Mesenchymal stem cell (in vitro differentiated cells and primary cell): ENCODE results near the gene KAT7.

ENCODE experiments used
- DNase-seq: peaks from one replicate; pipeline ENCODE4 v3.0.0-alpha.2; 2013
- H2AFZ ChIP-seq: one replicate; pipeline ENCODE4 v1.6.1; 2013; ENCODE audit warnings: low read depth, mild to moderate bottlenecking, control low read depth, inconsistent platforms, low read length, moderate library complexity
- H2AK5ac ChIP-seq: 2 replicates; pipeline ENCODE4 v1.6.1; 2013; ENCODE audit warnings: low read length, moderate library complexity, mild to moderate bottlenecking, inconsistent platforms; ENCODE audit not compliant: severe bottlenecking
- H2BK120ac ChIP-seq: one replicate; pipeline ENCODE4 v1.6.1; 2013; ENCODE audit warnings: low read depth, mild to moderate bottlenecking, inconsistent platforms, low read length, moderate library complexity
- H2BK12ac ChIP-seq, 2 experiments: one replicate each; pipeline ENCODE4 v1.6.1; 2013; ENCODE audit warnings: inconsistent platforms in 2 of 2, low read length in 2 of 2, mild to moderate bottlenecking in 2 of 2, moderate library complexity in 2 of 2, control low read depth in 1 of 2
- H2BK15ac ChIP-seq: one replicate; pipeline ENCODE4 v1.6.1; 2013; ENCODE audit warnings: mild to moderate bottlenecking, low read depth, inconsistent platforms; ENCODE audit not compliant: poor library complexity, severe bottlenecking
- H2BK5ac ChIP-seq: 2 replicates; pipeline ENCODE4 v1.6.1; 2013; ENCODE audit warnings: low read depth, mild to moderate bottlenecking, low read length, control low read depth, inconsistent platforms; ENCODE audit not compliant: poor library complexity, severe bottlenecking
- H3K14ac ChIP-seq, 2 experiments: one replicate each; pipeline ENCODE4 v1.6.1; 2013; ENCODE audit warnings: inconsistent platforms in 2 of 2, low read length in 2 of 2, control low read depth in 1 of 2, mild to moderate bottlenecking in 1 of 2, moderate library complexity in 1 of 2
- H3K18ac ChIP-seq, 2 experiments: one replicate each; pipeline ENCODE4 v1.6.1; 2013; ENCODE audit warnings: inconsistent platforms in 2 of 2, low read length in 2 of 2, control low read depth in 1 of 2, low read depth in 1 of 2, mild to moderate bottlenecking in 1 of 2
- H3K23ac ChIP-seq, 2 experiments: one replicate each; pipeline ENCODE4 v1.6.1; 2013; ENCODE audit warnings: inconsistent platforms in 2 of 2, low read length in 2 of 2, mild to moderate bottlenecking in 2 of 2, moderate library complexity in 2 of 2, control low read depth in 1 of 2
- H3K27ac ChIP-seq: 2 replicates; pipeline ENCODE4 v1.5.1; 2013; ENCODE audit warnings: mild to moderate bottlenecking, moderate library complexity, low read length, control low read depth, inconsistent platforms; ENCODE audit not compliant: poor library complexity, severe bottlenecking
- H3K27me3 ChIP-seq, 2 experiments: 2 replicates each; pipeline versions ENCODE4 v1.6.1 to v1.7.0; 2013; ENCODE audit warnings: low read length in 2 of 2, mild to moderate bottlenecking in 2 of 2, moderate library complexity in 2 of 2, control low read depth in 1 of 2, inconsistent platforms in 1 of 2; ENCODE audit not compliant: control insufficient read depth in 1 of 2, insufficient read depth in 1 of 2
- H3K36me3 ChIP-seq, 2 experiments: 2 replicates each; pipeline versions ENCODE4 v1.6.1 to v1.7.0; 2013; ENCODE audit warnings: low read length in 2 of 2, control low read depth in 1 of 2, inconsistent platforms in 1 of 2, low read depth in 1 of 2, mild to moderate bottlenecking in 1 of 2; ENCODE audit not compliant: insufficient read depth in 2 of 2, control insufficient read depth in 1 of 2
- H3K4ac ChIP-seq, 2 experiments: one replicate each; pipeline ENCODE4 v1.6.1; 2013; ENCODE audit warnings: inconsistent platforms in 2 of 2, low read length in 2 of 2, mild to moderate bottlenecking in 2 of 2, moderate library complexity in 2 of 2, control low read depth in 1 of 2, low read depth in 1 of 2
- H3K4me1 ChIP-seq: 2 replicates; pipeline ENCODE4 v1.6.1; 2013; ENCODE audit warnings: low read depth, low read length, control low read depth; ENCODE audit not compliant: control insufficient read depth, insufficient read depth
- H3K4me2 ChIP-seq: 2 replicates; pipeline ENCODE4 v1.6.1; 2013; ENCODE audit warnings: low read length, mild to moderate bottlenecking, inconsistent platforms; ENCODE audit not compliant: poor library complexity, severe bottlenecking
- H3K4me3 ChIP-seq, 2 experiments: 2 replicates each; pipeline versions ENCODE4 v1.5.1 to v1.7.0; 2013; ENCODE audit warnings: low read length in 2 of 2, mild to moderate bottlenecking in 2 of 2, control low read depth in 1 of 2, low read depth in 1 of 2; ENCODE audit not compliant: insufficient read depth in 1 of 2
- H3K79me1 ChIP-seq: replicated peaks from 2 replicates; pipeline ENCODE4 v1.6.1; 2013; ENCODE audit warnings: mild to moderate bottlenecking, control low read depth, low read length, inconsistent platforms; ENCODE audit not compliant: poor library complexity, severe bottlenecking
- H3K9ac ChIP-seq: 2 replicates; pipeline ENCODE4 v1.7.0; 2013; ENCODE audit warnings: mild to moderate bottlenecking, low read length, moderate library complexity
- H3K9me3 ChIP-seq: 2 replicates; pipeline ENCODE4 v1.7.0; 2013; ENCODE audit warnings: mild to moderate bottlenecking, low read length; ENCODE audit not compliant: control insufficient read depth
- H4K8ac ChIP-seq: one replicate; pipeline ENCODE4 v1.6.1; 2013; ENCODE audit warnings: inconsistent platforms, mild to moderate bottlenecking, low read length, moderate library complexity
- H4K91ac ChIP-seq: one replicate; pipeline ENCODE4 v1.6.1; 2013; ENCODE audit warnings: mild to moderate bottlenecking, low read length, inconsistent platforms
- WGBS: methylation state at CpG from one replicate; pipeline ENCODE4 v1.1.7; 2013; ENCODE audit warnings: mixed read lengths; 5-methylcytosine and 5-hydroxymethylcytosine counted together

The KAT7 gene

GRCh38 chr17:49766918-49767530 is 21.5 kb upstream of the KAT7 start:
- Histone ChIP-seq H2AFZ (no peak overlapping the region), H3K14ac (no peak overlapping the region), H3K27me3 (peaks cover 17 to 21% of the 10 kb centered on the region in 2 experiments), H3K79me1 (peaks cover 5% of the 10 kb centered on the region), H4K8ac (no peak overlapping the region), H2BK120ac (no peak overlapping the region), H3K4ac (no peak overlapping the region), H2BK12ac (no peak overlapping the region), H4K91ac (no peak overlapping the region), H3K4me2 (no peak overlapping the region), H2AK5ac (no peak overlapping the region), H3K4me1 (peaks cover 4% of the 10 kb centered on the region), H2BK5ac (no peak overlapping the region), H3K36me3 (no peaks in the 10 kb centered on the region), H3K4me3 (no peak overlapping the region), H3K27ac (no peak overlapping the region), H2BK15ac (no peak overlapping the region), H3K23ac (no peak overlapping the region), H3K9ac (no peak overlapping the region), H3K9me3 (no peaks in the 10 kb centered on the region), H3K18ac (no peak overlapping the region)
- 50% methylated on average over 3 of the region's 3 CpGs for WGBS
- no peak for DNase-seq

- Histone ChIP-seq H2BK15ac (no peak overlapping the region), H3K4me1 (peaks cover 7% of the 10 kb centered on the region), H2AFZ (no peak overlapping the region), H2BK12ac (no peak overlapping the region), H2BK120ac (no peak overlapping the region), H3K23ac (no peak overlapping the region), H3K9ac (no peak overlapping the region), H2BK5ac (no peak overlapping the region), H4K8ac (no peak overlapping the region), H3K27ac (peak overlapping the region; percentile 39), H3K9me3 (no peaks in the 10 kb centered on the region), H3K79me1 (peaks cover 2% of the 10 kb centered on the region), H4K91ac (no peak overlapping the region), H3K18ac (no peak overlapping the region), H3K4ac (no peak overlapping the region), H3K27me3 (peaks cover 0 to 12% of the 10 kb centered on the region in 2 experiments), H3K14ac (no peak overlapping the region), H3K4me3 (no peak overlapping the region), H3K4me2 (no peak overlapping the region), H3K36me3 (no peaks in the 10 kb centered on the region), H2AK5ac (peak overlapping the region; percentile 55)
- WGBS = 77% methylated on average over 6 of the region's 8 CpGs
- DNase-seq = no peak
Observed at GRCh38 chr17:49775546-49776260, 12.8 kb upstream of the KAT7 start.

- Histone ChIP-seq H3K9me3 (no peaks in the 10 kb centered on the region), H4K8ac (no peak overlapping the region), H3K4me3 (no peak overlapping the region), H4K91ac (no peak overlapping the region), H2BK5ac (no peak overlapping the region), H2BK12ac (no peak overlapping the region), H3K79me1 (peaks cover 2% of the 10 kb centered on the region), H3K14ac (no peak overlapping the region), H3K4ac (no peak overlapping the region), H2AK5ac (no peak overlapping the region), H3K23ac (no peak overlapping the region), H3K18ac (no peak overlapping the region), H3K4me1 (peaks cover 7% of the 10 kb centered on the region), H2BK15ac (no peak overlapping the region), H3K9ac (no peak overlapping the region), H2AFZ (no peak overlapping the region), H3K27ac (no peak overlapping the region), H3K27me3 (peaks cover 0 to 11% of the 10 kb centered on the region in 2 experiments), H3K36me3 (no peaks in the 10 kb centered on the region), H3K4me2 (no peak overlapping the region), H2BK120ac (no peak overlapping the region)
- WGBS = 94% methylated on average over 7 of the region's 8 CpGs
- no peak for DNase-seq
Observed at GRCh38 chr17:49776551-49777300, 11.8 kb upstream of the KAT7 start.

- no peak overlapping the region for H3K23ac ChIP-seq
- no peak overlapping the region for H2AFZ ChIP-seq
- no peak for DNase-seq
- no peaks in the 10 kb centered on the region for H3K9me3 ChIP-seq
- no peak overlapping the region for H3K4ac ChIP-seq
- H2AK5ac ChIP-seq = no peak overlapping the region
- H3K18ac ChIP-seq = no peak overlapping the region
- no peaks in the 10 kb centered on the region for H3K36me3 ChIP-seq
- no peak overlapping the region for H3K4me2 ChIP-seq
- no peak overlapping the region for H3K27ac ChIP-seq
- H3K9ac ChIP-seq = no peak overlapping the region
- H3K4me3 ChIP-seq = no peak overlapping the region
- H4K8ac ChIP-seq = no peak overlapping the region
- WGBS = 67% methylated on average over 2 of the region's 2 CpGs
- peaks cover 7% of the 10 kb centered on the region for H3K4me1 ChIP-seq
- H2BK120ac ChIP-seq = no peak overlapping the region
- peaks cover 0 to 9% of the 10 kb centered on the region in 2 experiments for H3K27me3 ChIP-seq
- no peak overlapping the region for H2BK15ac ChIP-seq
- no peak overlapping the region for H3K14ac ChIP-seq
- H2BK12ac ChIP-seq = no peak overlapping the region
- H3K79me1 ChIP-seq = peaks cover 2% of the 10 kb centered on the region
- peak overlapping the region; percentile 5 for H2BK5ac ChIP-seq
- H4K91ac ChIP-seq = no peak overlapping the region
Observed at GRCh38 chr17:49777563-49777962, 10.9 kb upstream of the KAT7 start.
